Neuronal stem cell (in vitro differentiated cells): ENCODE measurements around the gene NAV2.
A peak's percentile ranks its signal among the peaks of the same experiment; 100 is the strongest.

ENCODE experiments used
- DNase-seq: peaks from one replicate; pipeline ENCODE4 v3.0.0-alpha.2; 2013; ENCODE audit warnings: low spot score
- H2AFZ ChIP-seq: one replicate; pipeline ENCODE4 v1.6.1; 2013; ENCODE audit warnings: mild to moderate bottlenecking, low read length, inconsistent platforms
- H2AK5ac ChIP-seq: 2 replicates; pipeline ENCODE4 v1.6.1; 2013; ENCODE audit warnings: low read depth, mild to moderate bottlenecking, inconsistent platforms, low read length, moderate library complexity, mixed read lengths
- H2BK120ac ChIP-seq: 2 replicates; pipeline ENCODE4 v1.6.1; 2013; ENCODE audit warnings: low read depth, mild to moderate bottlenecking, inconsistent platforms, low read length, moderate library complexity, mixed read lengths
- H2BK12ac ChIP-seq: one replicate; pipeline ENCODE4 v1.6.1; 2013; ENCODE audit warnings: low read length, inconsistent platforms
- H2BK15ac ChIP-seq: 2 replicates; pipeline ENCODE4 v1.6.1; 2013; ENCODE audit warnings: mild to moderate bottlenecking, low read length, inconsistent platforms, mixed read lengths
- H2BK5ac ChIP-seq: one replicate; pipeline ENCODE4 v1.6.1; 2013; ENCODE audit warnings: inconsistent platforms, mild to moderate bottlenecking, low read length, moderate library complexity
- H3K14ac ChIP-seq: one replicate; pipeline ENCODE4 v1.6.1; 2013; ENCODE audit warnings: low read length, inconsistent platforms
- H3K18ac ChIP-seq: 2 replicates; pipeline ENCODE4 v1.6.1; 2013; ENCODE audit warnings: low read length, inconsistent platforms
- H3K23ac ChIP-seq: 2 replicates; pipeline ENCODE4 v1.6.1; 2013; ENCODE audit warnings: low read depth, mild to moderate bottlenecking, mixed read lengths, low read length, inconsistent platforms; ENCODE audit not compliant: poor library complexity
- H3K27ac ChIP-seq: replicated peaks from 3 replicates; pipeline ENCODE4 v1.5.1; 2013; ENCODE audit warnings: low read length, inconsistent platforms
- H3K27me3 ChIP-seq, 3 experiments: 2 replicates each; pipeline ENCODE4 v1.6.1; 2013; ENCODE audit warnings: low read length in 3 of 3, mild to moderate bottlenecking in 2 of 3, inconsistent platforms in 1 of 3, low read depth in 1 of 3, mixed read lengths in 1 of 3, moderate library complexity in 1 of 3; ENCODE audit not compliant: control insufficient read depth in 3 of 3, insufficient read depth in 3 of 3
- H3K36me3 ChIP-seq, 2 donors: replicated peaks in 1 of 2; 2 replicates each; pipeline ENCODE4 v1.6.1; 2013; ENCODE audit warnings: low read length in 2 of 2; ENCODE audit not compliant: control insufficient read depth in 2 of 2, insufficient read depth in 2 of 2
- H3K4ac ChIP-seq: 2 replicates; pipeline ENCODE4 v1.6.1; 2013; ENCODE audit warnings: inconsistent platforms, mild to moderate bottlenecking, low read length, moderate library complexity
- H3K4me1 ChIP-seq, 2 donors: 1 replicate in 1 of 2; 2 replicates in 1 of 2; pipeline ENCODE4 v1.6.1; 2013; ENCODE audit warnings: low read length in 2 of 2, low read depth in 1 of 2; ENCODE audit not compliant: control insufficient read depth in 2 of 2, insufficient read depth in 1 of 2
- H3K4me2 ChIP-seq: one replicate; pipeline ENCODE4 v1.6.1; 2013; ENCODE audit warnings: mild to moderate bottlenecking, low read length, inconsistent platforms; ENCODE audit not compliant: insufficient read depth, poor library complexity, severe bottlenecking
- H3K4me3 ChIP-seq, 2 donors: 2 replicates each; pipeline ENCODE4 v1.5.1; 2013; ENCODE audit warnings: low read length in 2 of 2, mild to moderate bottlenecking in 2 of 2, inconsistent platforms in 1 of 2, moderate library complexity in 1 of 2
- H3K79me1 ChIP-seq: one replicate; pipeline ENCODE4 v1.6.1; 2013; ENCODE audit warnings: low read depth, mild to moderate bottlenecking, inconsistent platforms, low read length, moderate library complexity
- H3K9ac ChIP-seq: one replicate; pipeline ENCODE4 v1.6.1; 2013; ENCODE audit warnings: mild to moderate bottlenecking, low read depth, low read length, inconsistent platforms; ENCODE audit not compliant: poor library complexity
- H3K9me3 ChIP-seq, 2 donors: replicated peaks in 1 of 2; 2 replicates each; pipeline versions ENCODE3 to v1.6.1; 2013; ENCODE audit warnings: low read length in 2 of 2, mild to moderate bottlenecking in 2 of 2, inconsistent platforms in 1 of 2, low read depth in 1 of 2, mixed read lengths in 1 of 2, moderate library complexity in 1 of 2; ENCODE audit not compliant: control insufficient read depth in 2 of 2, insufficient read depth in 1 of 2
- H4K8ac ChIP-seq: one replicate; pipeline ENCODE4 v1.6.1; 2013; ENCODE audit warnings: low read depth, mild to moderate bottlenecking, inconsistent platforms, low read length, moderate library complexity
- H4K91ac ChIP-seq: one replicate; pipeline ENCODE4 v1.6.1; 2013; ENCODE audit warnings: low read length, low read depth, mild to moderate bottlenecking, inconsistent platforms; ENCODE audit not compliant: poor library complexity
- WGBS, 2 donors: extraction: QIAGEN DNeasy Blood & Tissue Kit; methylation state at CpG; one replicate each; pipeline ENCODE4 v1.1.7; 2013; ENCODE audit warnings: missing lambda C conversion rate in 2 of 2, mixed read lengths in 1 of 2; ENCODE audit not compliant: insufficient read length in 2 of 2, insufficient replicate concordance in 1 of 2; ENCODE audit errors: extremely low coverage in 2 of 2; 5-methylcytosine and 5-hydroxymethylcytosine counted together

NAV2 gene

GRCh38 chr11:19775622-19776021 is 63.0 kb downstream of the NAV2 start:
- no peaks in the 10 kb centered on the region for H3K36me3 ChIP-seq
- H3K4me3 ChIP-seq: no peak overlapping the region
- no peak for DNase-seq
- no peak overlapping the region for H2BK15ac ChIP-seq
- no peak overlapping the region for H2AK5ac ChIP-seq
- no peak overlapping the region for H2AFZ ChIP-seq
- H3K4ac ChIP-seq: no peak overlapping the region
- H3K18ac ChIP-seq: no peak overlapping the region
- H2BK120ac ChIP-seq: no peak overlapping the region
- H3K27me3 ChIP-seq: no peaks in the 10 kb centered on the region
- no peak overlapping the region for H2BK5ac ChIP-seq
- no peaks in the 10 kb centered on the region for H3K79me1 ChIP-seq
- peaks cover 37 to 47% of the 10 kb centered on the region in 2 donors for H3K4me1 ChIP-seq
- H3K9me3 ChIP-seq: no peaks in the 10 kb centered on the region
- no peak overlapping the region for H3K14ac ChIP-seq
- no peak overlapping the region for H4K91ac ChIP-seq
- no CpG with 5 or more reads among the region's 4 CpGs for WGBS, 2 donors
- H3K23ac ChIP-seq: no peak overlapping the region
- H3K4me2 ChIP-seq: no peak overlapping the region
- H3K27ac ChIP-seq: no peak overlapping the region
- H2BK12ac ChIP-seq: no peak overlapping the region
- no peak overlapping the region for H3K9ac ChIP-seq
- H4K8ac ChIP-seq: no peak overlapping the region

DNA sequence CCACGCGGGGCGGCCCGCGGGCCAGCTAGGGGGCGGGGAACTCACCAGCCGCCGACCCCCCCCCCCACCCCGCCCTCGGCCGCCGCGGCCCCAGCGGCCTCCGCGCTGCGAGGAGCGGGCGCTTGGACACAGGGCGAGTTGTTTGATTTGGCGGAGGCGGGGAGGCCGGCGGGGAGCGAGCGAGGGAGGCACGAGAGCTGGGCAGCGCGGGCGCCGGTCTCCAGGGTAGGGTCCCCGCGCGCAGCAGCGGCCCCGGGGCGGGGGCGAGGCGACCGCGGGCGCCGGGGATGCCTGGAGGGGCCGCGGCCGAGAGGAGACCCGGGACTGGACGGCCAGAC is 64.4 kb downstream of the NAV2 start:
- no CpG with 5 or more reads among the region's 48 CpGs for WGBS, 2 donors
- DNase-seq: no peak
- Histone ChIP-seq H2BK15ac (peak overlapping the region; percentile 12), H3K4me3 (peak overlapping the region; percentile 54 to 83), H3K4ac (no peak overlapping the region), H4K8ac (no peak overlapping the region), H3K23ac (no peak overlapping the region), H2BK12ac (no peak overlapping the region), H3K9ac (peak overlapping the region; percentile 51), H2BK120ac (no peak overlapping the region), H3K4me2 (peak overlapping the region; percentile 96), H3K14ac (no peak overlapping the region), H2AK5ac (no peak overlapping the region), H2AFZ (peak overlapping the region; percentile 88), H3K79me1 (no peaks in the 10 kb centered on the region), H2BK5ac (no peak overlapping the region), H4K91ac (no peak overlapping the region), H3K18ac (peak overlapping the region; percentile 86), H3K27ac (no peak overlapping the region), H3K9me3 (no peaks in the 10 kb centered on the region), H3K4me1 (peaks cover 34 to 42% of the 10 kb centered on the region in 2 donors), H3K36me3 (no peaks in the 10 kb centered on the region), H3K27me3 (no peaks in the 10 kb centered on the region)

DNA sequence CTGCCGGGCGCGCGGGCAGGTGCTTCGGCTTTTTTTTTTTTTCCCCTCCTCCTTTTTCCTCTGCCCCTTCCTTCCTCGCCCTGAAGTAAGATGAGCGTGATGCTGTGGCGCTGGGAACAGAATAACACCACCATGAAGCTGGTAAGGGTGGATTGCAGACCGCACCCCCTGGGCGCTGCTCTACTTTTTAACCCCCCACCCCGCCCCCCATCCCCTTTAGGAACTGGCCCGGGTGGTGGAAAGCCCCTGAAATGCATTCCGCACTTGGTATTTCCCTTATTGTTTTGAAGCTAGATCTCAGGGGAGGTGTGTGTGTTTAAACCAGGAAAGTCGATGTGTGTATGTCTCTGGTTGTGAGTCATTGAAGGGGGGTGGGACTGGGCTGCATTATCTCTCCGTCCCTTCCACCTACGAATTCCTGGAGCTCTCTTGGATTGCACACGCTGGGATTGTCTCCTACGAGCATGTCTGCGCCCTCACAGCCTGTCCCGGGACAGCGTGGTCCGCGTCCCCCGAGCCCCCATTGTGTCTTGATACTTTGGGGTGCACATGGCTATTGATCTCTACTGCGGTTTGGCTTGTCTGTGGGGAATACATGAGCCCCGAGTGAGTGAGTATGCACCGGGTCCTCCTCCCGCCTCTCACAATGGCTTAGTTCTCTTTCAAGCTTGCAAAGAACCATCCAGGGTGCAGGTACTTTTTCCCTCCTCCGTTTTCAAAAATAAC is 64.9 kb downstream of the NAV2 start:
- Histone ChIP-seq H3K4me2 (peak overlapping the region; percentile 96), H2BK15ac (peak overlapping the region; percentile 63), H3K18ac (peak overlapping the region; percentile 92), H3K4ac (no peak overlapping the region), H2BK12ac (peak overlapping the region; percentile 78), H2BK5ac (no peak overlapping the region), H3K36me3 (no peaks in the 10 kb centered on the region), H3K27me3 (no peaks in the 10 kb centered on the region), H2AK5ac (no peak overlapping the region), H3K23ac (no peak overlapping the region), H2AFZ (peak overlapping the region; percentile 88), H3K14ac (peak overlapping the region; percentile 25), H3K4me1 (peaks cover 28 to 36% of the 10 kb centered on the region in 2 donors), H3K79me1 (no peaks in the 10 kb centered on the region), H3K4me3 (peak overlapping the region; percentile 54 to 83), H3K9me3 (no peaks in the 10 kb centered on the region), H2BK120ac (no peak overlapping the region), H3K9ac (peak overlapping the region; percentile 51), H4K8ac (no peak overlapping the region), H3K27ac (no peak overlapping the region), H4K91ac (peak overlapping the region; percentile 15)
- WGBS, 2 donors: no CpG with 5 or more reads among the region's 29 CpGs
- no peak for DNase-seq

DNA sequence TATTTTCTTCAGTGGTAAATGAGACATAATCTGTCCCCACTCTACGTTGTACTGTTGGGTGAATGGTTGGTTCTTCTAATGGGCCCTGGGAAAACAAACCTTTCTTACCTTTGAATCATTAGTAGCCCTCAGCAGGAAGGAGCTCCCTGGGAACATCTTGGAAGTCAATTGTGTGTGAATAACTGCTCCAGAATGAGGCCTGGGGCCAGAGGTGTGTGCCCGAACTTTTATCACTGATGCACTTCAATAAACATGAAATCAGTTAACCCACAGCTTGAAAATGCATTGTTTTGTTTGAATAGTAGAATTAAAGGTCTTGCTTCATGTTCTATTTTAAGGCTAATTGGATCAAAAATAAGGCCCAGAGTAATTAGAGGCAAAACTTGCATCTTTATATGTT is 67.1 kb downstream of the NAV2 start:
- H3K23ac ChIP-seq: no peak overlapping the region
- no peak overlapping the region for H3K9ac ChIP-seq
- no peak overlapping the region for H4K91ac ChIP-seq
- H2AFZ ChIP-seq: no peak overlapping the region
- no peak overlapping the region for H2BK5ac ChIP-seq
- no peak overlapping the region for H3K27ac ChIP-seq
- H3K4me2 ChIP-seq: no peak overlapping the region
- no peaks in the 10 kb centered on the region for H3K9me3 ChIP-seq
- WGBS, 2 donors: no CpG with 5 or more reads among the region's 2 CpGs
- no peak overlapping the region for H3K4me3 ChIP-seq
- H2AK5ac ChIP-seq: no peak overlapping the region
- H4K8ac ChIP-seq: no peak overlapping the region
- no peak overlapping the region for H3K18ac ChIP-seq
- H2BK12ac ChIP-seq: no peak overlapping the region
- H3K36me3 ChIP-seq: no peaks in the 10 kb centered on the region
- H3K4ac ChIP-seq: no peak overlapping the region
- H3K27me3 ChIP-seq: no peaks in the 10 kb centered on the region
- H3K4me1 ChIP-seq: peaks cover 27 to 29% of the 10 kb centered on the region in 2 donors
- H3K79me1 ChIP-seq: no peaks in the 10 kb centered on the region
- DNase-seq: no peak
- no peak overlapping the region for H2BK120ac ChIP-seq
- H2BK15ac ChIP-seq: no peak overlapping the region
- no peak overlapping the region for H3K14ac ChIP-seq
